H1 (cell line): ENCODE results near the gene CDC42EP5. TPM values are rescaled to one million over a fixed set of nuclear protein-coding genes. Genes with fewer than 3 reads are reported as not detected.

Experiments
- CTCF ChIA-PET: fragments of 300-600 bp; sonication (Branson Sonifier 250); formaldehyde crosslinking; loops from one replicate; lab custom pipeline; 2021; ENCODE audit not compliant: partially characterized antibody; lab: Charles Lee
- POLR2A ChIA-PET: fragments of 300-600 bp; sonication (Branson Sonifier 250); formaldehyde crosslinking; loops from one replicate; lab custom pipeline; 2021; ENCODE audit warnings: inconsistent platforms; ENCODE audit not compliant: partially characterized antibody; lab: Charles Lee
- DNase-seq, 2 experiments: peaks; one replicate each; pipeline versions ENCODE4 v3.0.0 to v3.0.0-alpha.2; 2010 to 2022; ENCODE audit warnings: low spot score in 2 of 2, low read depth in 1 of 2, mixed read lengths in 1 of 2
- FAIRE-seq: peaks from 2 replicates; lab custom pipeline; 2011; peaks lifted over from hg19 to GRCh38; lab: Jason Lieb, UNC
- H2AFZ ChIP-seq: 2 replicates; pipeline ENCODE4 v1.8.1; 2012; ENCODE audit warnings: low read length, inconsistent platforms
- H2AK5ac ChIP-seq: 2 replicates; pipeline ENCODE4 v1.6.1; 2013; ENCODE audit warnings: low read depth, low read length
- H2BK120ac ChIP-seq: replicated peaks from 2 replicates; pipeline ENCODE3; 2013; ENCODE audit warnings: low read depth, low read length, inconsistent platforms
- H2BK12ac ChIP-seq: 2 replicates; pipeline ENCODE4 v1.6.1; 2013; ENCODE audit warnings: low read depth, low read length
- H2BK15ac ChIP-seq: 2 replicates; pipeline ENCODE4 v1.6.1; 2013; ENCODE audit warnings: low read length
- H2BK20ac ChIP-seq: 2 replicates; pipeline ENCODE4 v1.6.1; 2013; ENCODE audit warnings: low read length
- H2BK5ac ChIP-seq: 2 replicates; pipeline ENCODE4 v1.6.1; 2013; ENCODE audit warnings: low read depth, low read length
- H3K14ac ChIP-seq: 2 replicates; pipeline ENCODE4 v1.6.1; 2013; ENCODE audit warnings: inconsistent platforms; ENCODE audit not compliant: insufficient read length
- H3K18ac ChIP-seq: 2 replicates; pipeline ENCODE4 v1.6.1; 2013; ENCODE audit warnings: low read length; ENCODE audit errors: extremely low read depth
- H3K23ac ChIP-seq: 2 replicates; pipeline ENCODE4 v1.6.1; 2013; ENCODE audit warnings: inconsistent platforms; ENCODE audit not compliant: insufficient read length
- H3K23me2 ChIP-seq: 2 replicates; pipeline ENCODE4 v1.6.1; 2013; ENCODE audit warnings: low read depth, low read length
- H3K27ac ChIP-seq: 2 replicates; pipeline ENCODE4 v1.6.1; 2011; ENCODE audit warnings: low read depth, low read length, inconsistent platforms
- H3K27me3 ChIP-seq, 4 experiments: replicated peaks in 1 of 4; 1 replicate in 1 of 4; 2 replicates in 3 of 4; pipeline versions ENCODE4 v1.6.1 to v1.8.1; 2011 to 2013; ENCODE audit warnings: low read length in 3 of 4, mild to moderate bottlenecking in 3 of 4, inconsistent platforms in 2 of 4, mixed read lengths in 2 of 4, moderate library complexity in 1 of 4; ENCODE audit not compliant: control insufficient read depth in 3 of 4, insufficient read depth in 3 of 4; ENCODE audit errors: extremely low read depth in 1 of 4
- H3K36me3 ChIP-seq, 4 experiments: 2 replicates each; pipeline versions ENCODE4 v1.6.1 to v1.8.1; 2011 to 2013; ENCODE audit warnings: mild to moderate bottlenecking in 4 of 4, low read length in 3 of 4, moderate library complexity in 2 of 4, control low read depth in 1 of 4, inconsistent platforms in 1 of 4; ENCODE audit not compliant: insufficient read depth in 4 of 4, control insufficient read depth in 2 of 4
- H3K4ac ChIP-seq: replicated peaks from 2 replicates; pipeline ENCODE3; 2013; ENCODE audit warnings: low read length, low read depth, mixed read lengths, inconsistent platforms; ENCODE audit not compliant: insufficient read length
- H3K4me1 ChIP-seq, 4 experiments: replicated peaks in 1 of 4; 1 replicate in 1 of 4; 2 replicates in 3 of 4; pipeline versions ENCODE4 v1.6.1 to v1.8.1; 2011 to 2013; ENCODE audit warnings: low read length in 3 of 4, inconsistent platforms in 2 of 4, mixed read lengths in 1 of 4; ENCODE audit not compliant: insufficient read depth in 4 of 4, control insufficient read depth in 3 of 4
- H3K4me2 ChIP-seq, 2 experiments: 2 replicates each; pipeline versions ENCODE4 v1.6.1 to v1.8.1; 2011 to 2013; ENCODE audit warnings: low read depth in 2 of 2, low read length in 2 of 2, control low read depth in 1 of 2, inconsistent platforms in 1 of 2, mild to moderate bottlenecking in 1 of 2; ENCODE audit not compliant: insufficient read depth in 1 of 2
- H3K4me3 ChIP-seq, 4 experiments: fragments of 200-600, 300-600 bp in 1 of 4; sonication (generic), shearing (Covaris generic), sonication (Bioruptor Twin) in 1 of 4; 2 replicates each; pipeline versions ENCODE4 v1.5.1 to v1.8.1; 2011 to 2016; ENCODE audit warnings: low read length in 4 of 4, low read depth in 3 of 4, control low read depth in 2 of 4, inconsistent platforms in 2 of 4, mild to moderate bottlenecking in 2 of 4, mixed read lengths in 1 of 4, moderate library complexity in 1 of 4; ENCODE audit not compliant: insufficient read depth in 2 of 4; ENCODE audit errors: extremely low read depth in 1 of 4
- H3K56ac ChIP-seq: replicated peaks from 2 replicates; pipeline ENCODE3; 2013; ENCODE audit warnings: low read depth, mild to moderate bottlenecking, mixed read lengths, low read length, inconsistent platforms; ENCODE audit not compliant: insufficient read length
- H3K79me1 ChIP-seq: 2 replicates; pipeline ENCODE4 v1.6.1; 2013; ENCODE audit warnings: low read depth, low read length, control low read depth
- H3K79me2 ChIP-seq, 2 experiments: 2 replicates each; pipeline versions ENCODE4 v1.6.1 to v1.8.1; 2012 to 2013; ENCODE audit warnings: low read length in 2 of 2, mild to moderate bottlenecking in 2 of 2, inconsistent platforms in 1 of 2; ENCODE audit not compliant: insufficient read depth in 2 of 2, control insufficient read depth in 1 of 2
- H3K9ac ChIP-seq, 4 experiments: replicated peaks in 1 of 4; 1 replicate in 1 of 4; 2 replicates in 3 of 4; pipeline versions ENCODE4 v1.6.1 to v1.8.1; 2011 to 2013; ENCODE audit warnings: low read depth in 3 of 4, low read length in 3 of 4, control low read depth in 2 of 4, mild to moderate bottlenecking in 2 of 4, moderate library complexity in 2 of 4, inconsistent platforms in 1 of 4; ENCODE audit errors: extremely low read depth in 1 of 4
- H3K9me3 ChIP-seq, 2 experiments: 2 replicates each; pipeline versions ENCODE4 v1.6.1 to v1.8.1; 2012 to 2013; ENCODE audit warnings: mild to moderate bottlenecking in 2 of 2, moderate library complexity in 2 of 2, control low read depth in 1 of 2, inconsistent platforms in 1 of 2, low read depth in 1 of 2, low read length in 1 of 2, mixed read lengths in 1 of 2; ENCODE audit not compliant: insufficient read depth in 2 of 2
- H4K20me1 ChIP-seq, 2 experiments: replicated peaks in 1 of 2; 2 replicates each; pipeline versions ENCODE3 to v1.8.1; 2011 to 2013; ENCODE audit warnings: inconsistent platforms in 2 of 2, low read length in 2 of 2, mild to moderate bottlenecking in 1 of 2; ENCODE audit not compliant: insufficient read depth in 2 of 2, control insufficient read depth in 1 of 2
- H4K5ac ChIP-seq: 2 replicates; pipeline ENCODE4 v1.6.1; 2013; ENCODE audit warnings: low read length, low read depth, mixed read lengths, inconsistent platforms; ENCODE audit not compliant: insufficient read length
- H4K8ac ChIP-seq: 2 replicates; pipeline ENCODE4 v1.8.0; 2013; ENCODE audit warnings: mild to moderate bottlenecking, moderate library complexity, low read length, inconsistent platforms; ENCODE audit not compliant: insufficient read depth; ENCODE audit errors: extremely low read depth
- H4K91ac ChIP-seq: replicated peaks from 2 replicates; pipeline ENCODE3; 2013; ENCODE audit warnings: low read length, mixed read lengths, inconsistent platforms; ENCODE audit not compliant: insufficient read length
- ASH2L ChIP-seq: fragments of 200-600, 300-600 bp; sonication (generic); IDR thresholded peaks from one replicate; pipeline ENCODE4 v1.7.1; 2017; ENCODE audit warnings: low read length
- CEBPB ChIP-seq: IDR thresholded peaks from 2 replicates; pipeline ENCODE4 v1.6.1; 2012; ENCODE audit warnings: low read depth, low read length
- FOSL1 ChIP-seq: IDR thresholded peaks from 2 replicates; pipeline ENCODE4 v1.6.1; 2011; ENCODE audit warnings: mild to moderate bottlenecking, low read depth, low read length, moderate library complexity; ENCODE audit not compliant: insufficient read depth
- PHF8 ChIP-seq: fragments of 200-600 bp; sonication (generic); conservative IDR thresholded peaks from 2 replicates; pipeline ENCODE4 v1.7.1; 2012; ENCODE audit warnings: low read depth, mild to moderate bottlenecking, inconsistent platforms, low read length, moderate library complexity
- POLR2AphosphoS5 ChIP-seq: IDR thresholded peaks from 2 replicates; pipeline ENCODE4 v1.6.1; 2011; ENCODE audit warnings: low read depth, low read length
- RAD21 ChIP-seq, 2 experiments: IDR thresholded peaks in 1 of 2; conservative IDR thresholded peaks in 1 of 2; 2 replicates each; pipeline ENCODE4 v1.6.1; 2011; ENCODE audit warnings: low read depth in 2 of 2, low read length in 2 of 2, improper control_type of control experiment in 1 of 2, inconsistent platforms in 1 of 2, mild to moderate bottlenecking in 1 of 2, moderate library complexity in 1 of 2
- TAF1 ChIP-seq: IDR thresholded peaks from 2 replicates; pipeline ENCODE4 v1.6.1; 2011; ENCODE audit warnings: mild to moderate bottlenecking, low read depth, low read length
- TAF7 ChIP-seq: optimal IDR thresholded peaks from 2 replicates; pipeline ENCODE3; 2011; ENCODE audit warnings: low read depth, mild to moderate bottlenecking, inconsistent platforms, low read length, moderate library complexity, borderline replicate concordance
- YY1 ChIP-seq: IDR thresholded peaks from 2 replicates; pipeline ENCODE4 v1.6.1; 2011; ENCODE audit warnings: low read depth, mild to moderate bottlenecking, low read length
- WGBS, 2 experiments: shearing (Covaris generic) in 1 of 2; methylation state at CpG; one replicate each; pipeline versions ENCODE4 v1.1.6 to v1.1.7; 2013 to 2015; ENCODE audit warnings: low lambda C conversion rate in 2 of 2, mixed read lengths in 2 of 2, inconsistent platforms in 1 of 2, low coverage in 1 of 2, missing lambda C conversion rate in 1 of 2; ENCODE audit not compliant: insufficient replicate concordance in 2 of 2, insufficient coverage in 1 of 2, insufficient read length in 1 of 2; ENCODE audit errors: extremely low coverage in 1 of 2, missing lambda C conversion rate in 1 of 2; 5-methylcytosine and 5-hydroxymethylcytosine counted together
- polyA plus RNA-seq, 7 experiments: library from polyadenylated mRNA; depleted of rRNA in 3 of 7; stranded (reverse) in 5 of 7; unstranded in 2 of 7; fragments of >200 nt in 5 of 7; fragments of 200-250 nt in 2 of 7; gene quantifications; 1 replicate in 5 of 7; 2 replicates in 1 of 7; 4 replicates in 1 of 7; pipeline versions ENCODE4 v1.2.1 to v1.2.3, GENCODE V29; 2011 to 2013; ENCODE audit warnings: missing spikeins in 2 of 7, mixed read lengths in 2 of 7
- total RNA-seq: library from RNA; stranded (reverse); fragmentation: NEBNext Ultra II Directional; extraction: Animal tissue kit (Norgen Biotek cat#: 25700); gene quantifications from 2 replicates; pipeline ENCODE4 v1.2.1, GENCODE V29; 2021

CDC42EP5 gene
- total and polyA plus RNA-seq, 2 of the 8 experiments (the other 6 are each of a cell fraction or from before 2014, with no cell fraction given): 1.8 to 2.1 TPM

DNA sequence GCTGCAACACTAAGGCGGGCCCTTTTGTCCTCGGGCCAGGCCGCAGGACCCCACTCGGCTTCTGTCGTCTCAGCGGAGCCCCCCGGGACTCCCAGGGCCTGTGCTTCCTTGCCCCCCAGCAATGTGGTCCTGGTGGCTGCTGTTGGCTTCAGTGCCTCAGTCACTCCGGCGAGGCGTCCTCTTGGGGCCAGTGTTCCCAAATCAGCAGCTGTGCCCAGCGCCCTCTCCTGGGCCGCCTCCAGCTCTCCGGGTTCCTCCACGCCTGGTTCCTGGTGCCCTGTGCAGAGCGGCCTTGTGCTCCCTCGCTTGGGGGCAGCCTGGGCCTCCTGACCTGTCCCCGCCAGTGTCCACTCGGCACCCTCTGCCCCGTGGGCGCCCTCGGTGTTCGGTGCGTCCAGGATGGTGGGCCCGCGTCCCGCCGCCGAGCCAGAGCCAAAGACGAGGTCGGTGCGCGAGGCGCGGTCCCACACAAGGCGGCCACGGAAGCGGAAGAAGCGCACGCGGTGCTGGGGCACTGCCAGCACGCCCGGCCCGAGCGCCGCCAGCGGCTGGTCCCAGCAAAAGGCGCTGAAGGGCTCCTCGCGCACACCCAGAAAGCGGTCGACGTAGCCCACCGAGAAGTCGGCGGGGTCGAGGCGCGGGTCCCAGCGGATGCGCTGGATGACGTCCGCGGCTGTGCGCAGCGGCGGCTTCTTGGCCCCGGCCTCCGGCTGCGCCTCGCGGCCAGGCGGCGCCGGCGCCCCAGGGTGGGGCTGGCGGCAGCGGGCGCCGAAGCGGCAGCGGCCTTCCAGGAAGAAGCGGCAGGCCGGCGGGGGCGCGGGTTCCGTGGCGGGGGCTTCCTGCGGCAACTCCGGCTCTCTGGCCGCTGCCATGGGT, 10.2 kb downstream of the CDC42EP5 start:
- Histone ChIP-seq H3K9ac (peak overlapping the region; percentile 25 to 77 (median 74); a peak in 5 of 7 replicates), H4K20me1 (peaks cover 4 to 26% of the 10 kb centered on the region in 2 experiments), H3K56ac (peak overlapping the region; percentile 82), H3K4me3 (peak overlapping the region; percentile 68 to 87 (median 80)), H3K23ac (no peak overlapping the region), H3K79me1 (peaks cover 15% of the 10 kb centered on the region), H3K23me2 (peaks cover 8% of the 10 kb centered on the region; the same call in 1 of the 2 replicates), H4K91ac (peak overlapping the region; percentile 81), H3K4me2 (peak overlapping the region; percentile 35 to 95), H3K4ac (peak overlapping the region; percentile 97), H2BK12ac (0 out of 2 replicates have a peak overlapping the region, but pooled peaks have one; percentile 27), H2BK15ac (no peak overlapping the region; the same call in 1 of the 2 replicates), H3K18ac (peak overlapping the region; percentile 95), H2BK120ac (no peak overlapping the region), H2AFZ (no peak overlapping the region), H3K14ac (no peak overlapping the region), H3K9me3 (no peaks in the 10 kb centered on the region), H3K4me1 (peaks cover 0 to 8% (median 5%) of the 10 kb centered on the region in 4 experiments; a peak in 5 of 7 replicates), H3K79me2 (peaks cover 0 to 4% of the 10 kb centered on the region in 2 experiments; a peak in 1 of 4 replicates), H2AK5ac (no peak overlapping the region), H2BK20ac (no peak overlapping the region), H2BK5ac (peak overlapping the region; percentile 86), H3K27me3 (peaks cover 0 to 11% (median 5%) of the 10 kb centered on the region in 4 experiments; a peak in 5 of 7 replicates), H4K8ac (peak overlapping the region; percentile 91), H4K5ac (peak overlapping the region; percentile 83), H3K36me3 (peaks cover 14 to 37% (median 20%) of the 10 kb centered on the region in 4 experiments; a peak in 7 of 8 replicates), H3K27ac (peak overlapping the region; percentile 75)
- CTCF ChIA-PET: interaction anchor here (0.6 to 2.0 kb wide), 8 partner anchors 10 to 877 kb away, joined by 3 to 13 read pairs (median 4); partner anchors contain the start of genes CDC42EP5, KMT5C and TTYH1
- FAIRE-seq: no peak
- DNase-seq: peak in 1 of 2 experiments; percentile 83
- 5% methylated on average over 67 of the region's 91 CpGs; no CpG with 5 or more reads in 1 of the 2 experiments for WGBS, 2 experiments
- POLR2A ChIA-PET: interaction anchor here (0.6 to 6.7 kb wide), 22 partner anchors 11 to 1084 kb away, joined by 3 to 129 read pairs (median 4); partner anchors contain the start of genes CDC42EP5, LENG8 and RPS9
- TF ChIP-seq TAF7 (peak; percentile 18), ASH2L (peak; percentile 77), CEBPB (no peak), TAF1 (peak; percentile 60), PHF8 (peak; percentile 47), FOSL1 (no peak), RAD21 (IDR thresholded peaks at IDR 0.05 in 1 of 2, conservative IDR thresholded peaks at IDR 0.05 in 1 of 2; ENCODE audit: low read depth in 2 of 2, low read length in 2 of 2) (peak; percentile 9 to 28; a peak in 3 of 4 replicates), YY1 (peak; percentile 80; the same call in 1 of the 2 replicates), POLR2AphosphoS5 (peak; percentile 65)
